ENCODE results near the gene PRAC1. TPM values are rescaled to one million over a fixed set of nuclear protein-coding genes. Genes with fewer than 3 reads are reported as not detected.
A peak's percentile ranks its signal among the peaks of the same experiment; 100 is the strongest.

PRAC1 gene
- total and polyA plus RNA-seq, 2 of the 8 experiments (the other 6 are each of a cell fraction or from before 2014, with no cell fraction given): not detected

GRCh38 chr17:48724251-48725003, 2.1 kb upstream of the PRAC1 start:
- ChIA-PET POLR2A (ENCODE audit: partially characterized antibody) (interaction anchor here (0.6 to 1.8 kb wide), 5 partner anchors 10 to 67 kb away, joined by 3 to 6 read pairs (median 3); no protein-coding TSS in a partner anchor), CTCF (ENCODE audit: partially characterized antibody) (interaction anchor here (0.6 to 13.5 kb wide), 55 partner anchors 9 to 508 kb away, joined by 3 to 147 read pairs (median 6); partner anchors contain the start of gene ATP5MC1)
- peaks cover 11 to 32% (median 15%) of the 10 kb centered on the region in 4 experiments; a peak in 6 of 7 replicates for H3K4me1 ChIP-seq (replicated peaks in 1 of 4; ENCODE audit: control insufficient read depth in 3 of 4, insufficient read depth in 4 of 4, low read length in 3 of 4)
- no peak overlapping the region for H4K5ac ChIP-seq (ENCODE audit: insufficient read length, low read depth, low read length)
- H2BK20ac ChIP-seq (ENCODE audit: low read length): no peak overlapping the region
- no peaks in the 10 kb centered on the region for H3K23me2 ChIP-seq (ENCODE audit: low read depth, low read length)
- no peak overlapping the region for H3K27ac ChIP-seq (ENCODE audit: low read depth, low read length)
- H4K20me1 ChIP-seq (replicated peaks in 1 of 2; ENCODE audit: control insufficient read depth in 1 of 2, insufficient read depth in 2 of 2, low read length in 2 of 2): peaks cover 23 to 39% of the 10 kb centered on the region in 2 experiments
- peaks cover 98 to 100% (median 99%) of the 10 kb centered on the region in 4 experiments for H3K27me3 ChIP-seq (replicated peaks in 1 of 4; ENCODE audit: control insufficient read depth in 3 of 4, extremely low read depth in 1 of 4, insufficient read depth in 3 of 4, low read length in 3 of 4)
- no peak overlapping the region for H2BK120ac ChIP-seq (replicated peaks; ENCODE audit: low read depth, low read length)
- no peak overlapping the region for H3K4ac ChIP-seq (replicated peaks; ENCODE audit: insufficient read length, low read depth, low read length)
- no peaks in the 10 kb centered on the region for H3K9me3 ChIP-seq (ENCODE audit: insufficient read depth in 2 of 2, low read depth in 1 of 2, low read length in 1 of 2)
- H2BK12ac ChIP-seq (ENCODE audit: low read depth, low read length): no peak overlapping the region
- no peak overlapping the region for H4K91ac ChIP-seq (replicated peaks; ENCODE audit: insufficient read length, low read length)
- no peak overlapping the region for H2BK5ac ChIP-seq (ENCODE audit: low read depth, low read length)
- no peak overlapping the region for H4K8ac ChIP-seq (ENCODE audit: extremely low read depth, insufficient read depth, low read length)
- H3K18ac ChIP-seq (ENCODE audit: extremely low read depth, low read length): no peak overlapping the region
- H3K14ac ChIP-seq (ENCODE audit: insufficient read length): no peak overlapping the region
- H2AFZ ChIP-seq (ENCODE audit: low read length): no peak overlapping the region
- no peak overlapping the region for H3K4me3 ChIP-seq (ENCODE audit: extremely low read depth in 1 of 4, insufficient read depth in 2 of 4, low read depth in 3 of 4, low read length in 4 of 4)
- peak overlapping the region in 1 of 2 experiments; percentile 56; a peak in 1 of 4 replicates for H3K4me2 ChIP-seq (ENCODE audit: insufficient read depth in 1 of 2, low read depth in 2 of 2, low read length in 2 of 2)
- no peaks in the 10 kb centered on the region for H3K79me2 ChIP-seq (ENCODE audit: control insufficient read depth in 1 of 2, insufficient read depth in 2 of 2, low read length in 2 of 2)
- DNase-seq (ENCODE audit: low read depth in 1 of 2, low spot score in 2 of 2): peak in 1 of 2 experiments; percentile 88
- no peak overlapping the region for H2AK5ac ChIP-seq (ENCODE audit: low read depth, low read length)
- peak; percentile 79 for FAIRE-seq
- peaks cover 0 to 2% (median 0%) of the 10 kb centered on the region in 4 experiments; a peak in 1 of 8 replicates for H3K36me3 ChIP-seq (ENCODE audit: control insufficient read depth in 2 of 4, insufficient read depth in 4 of 4, low read length in 3 of 4)
- no peak overlapping the region for H3K9ac ChIP-seq (replicated peaks in 1 of 4; ENCODE audit: extremely low read depth in 1 of 4, low read depth in 3 of 4, low read length in 3 of 4)
- no peak overlapping the region for H2BK15ac ChIP-seq (ENCODE audit: low read length)
- WGBS, 2 experiments (ENCODE audit: extremely low coverage in 1 of 2, insufficient coverage in 1 of 2, insufficient read length in 1 of 2, insufficient replicate concordance in 2 of 2, low coverage in 1 of 2, low lambda C conversion rate in 2 of 2, missing lambda C conversion rate in 1 of 2): 12% methylated on average over 32 of the region's 32 CpGs; no CpG with 5 or more reads in 1 of the 2 experiments
- no peaks in the 10 kb centered on the region; the same call in 1 of the 2 replicates for H3K79me1 ChIP-seq (ENCODE audit: low read depth, low read length)
- no peak overlapping the region for H3K23ac ChIP-seq (ENCODE audit: insufficient read length)
- H3K56ac ChIP-seq (replicated peaks; ENCODE audit: insufficient read length, low read depth, low read length): no peak overlapping the region
- TF ChIP-seq TAF7 (optimal IDR thresholded peaks at IDR 0.05; ENCODE audit: borderline replicate concordance, low read depth, low read length) (no peak), FOSL1 (IDR thresholded peaks at IDR 0.05; ENCODE audit: insufficient read depth, low read depth, low read length) (no peak), JUN (IDR thresholded peaks at IDR 0.05; ENCODE audit: low read depth, low read length) (no peak), SIX5 (IDR thresholded peaks at IDR 0.05; ENCODE audit: low read depth, low read length) (no peak), KDM5A (IDR thresholded peaks at IDR 0.05; ENCODE audit: low read length) (no peak), NRF1 (IDR thresholded peaks at IDR 0.05; ENCODE audit: low read depth, low read length) (no peak)
- TF ChIP-seq, protein P1, sequence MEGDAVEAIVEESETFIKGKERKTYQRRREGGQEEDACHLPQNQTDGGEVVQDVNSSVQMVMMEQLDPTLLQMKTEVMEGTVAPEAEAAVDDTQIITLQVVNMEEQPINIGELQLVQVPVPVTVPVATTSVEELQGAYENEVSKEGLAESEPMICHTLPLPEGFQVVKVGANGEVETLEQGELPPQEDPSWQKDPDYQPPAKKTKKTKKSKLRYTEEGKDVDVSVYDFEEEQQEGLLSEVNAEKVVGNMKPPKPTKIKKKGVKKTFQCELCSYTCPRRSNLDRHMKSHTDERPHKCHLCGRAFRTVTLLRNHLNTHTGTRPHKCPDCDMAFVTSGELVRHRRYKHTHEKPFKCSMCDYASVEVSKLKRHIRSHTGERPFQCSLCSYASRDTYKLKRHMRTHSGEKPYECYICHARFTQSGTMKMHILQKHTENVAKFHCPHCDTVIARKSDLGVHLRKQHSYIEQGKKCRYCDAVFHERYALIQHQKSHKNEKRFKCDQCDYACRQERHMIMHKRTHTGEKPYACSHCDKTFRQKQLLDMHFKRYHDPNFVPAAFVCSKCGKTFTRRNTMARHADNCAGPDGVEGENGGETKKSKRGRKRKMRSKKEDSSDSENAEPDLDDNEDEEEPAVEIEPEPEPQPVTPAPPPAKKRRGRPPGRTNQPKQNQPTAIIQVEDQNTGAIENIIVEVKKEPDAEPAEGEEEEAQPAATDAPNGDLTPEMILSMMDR (IDR thresholded peaks at IDR 0.05; ENCODE audit: control extremely low read depth in 1 of 3, insufficient read depth in 1 of 3, low read depth in 1 of 3, low read length in 3 of 3): peak; percentile 60 to 70 (median 68)
